ENCODE data around the gene COCH.
"Not testable (repeated sequence)": the region's sequence is repeated elsewhere in the genome, so short reads cannot be mapped to it uniquely, and the experiment has no call there.

The COCH gene

GRCh38 chr14:30925254-30925653, 50.9 kb downstream of the COCH start:
- no peak for DNase-seq (ENCODE audit: low read depth in 2 of 2)

- no peak for DNase-seq (ENCODE audit: low read depth in 2 of 2)
Observed at GRCh38 chr14:30928462-30928861, 54.1 kb downstream of the COCH start.

GRCh38 chr14:30933937-30934336, 59.6 kb downstream of the COCH start:
- not testable (repeated sequence) for DNase-seq (ENCODE audit: low read depth in 2 of 2)

GRCh38 chr14:30935445-30935844, 61.1 kb downstream of the COCH start:
- no peak for DNase-seq (ENCODE audit: low read depth in 2 of 2)

GRCh38 chr14:30938617-30939016, 64.3 kb downstream of the COCH start:
- DNase-seq (ENCODE audit: low read depth in 2 of 2), result no peak

Measured in fibroblast of skin of left biceps (primary cell).